H1 (cell line): ENCODE measurements around the gene TAC4. TPM values are rescaled to one million over a fixed set of nuclear protein-coding genes. Genes with fewer than 3 reads are reported as not detected.

Experiments
- RBBP5 ChIP-seq: IDR thresholded peaks from 2 replicates; pipeline ENCODE4 v1.7.1; 2012; ENCODE audit warnings: low read depth, mild to moderate bottlenecking, inconsistent platforms, low read length, moderate library complexity, borderline replicate concordance
- polyA plus RNA-seq, 7 experiments: library from polyadenylated mRNA; depleted of rRNA in 3 of 7; stranded (reverse) in 5 of 7; unstranded in 2 of 7; fragments of >200 nt in 5 of 7; fragments of 200-250 nt in 2 of 7; gene quantifications; 1 replicate in 5 of 7; 2 replicates in 1 of 7; 4 replicates in 1 of 7; pipeline versions ENCODE4 v1.2.1 to v1.2.3, GENCODE V29; 2011 to 2013; ENCODE audit warnings: missing spikeins in 2 of 7, mixed read lengths in 2 of 7
- total RNA-seq: library from RNA; stranded (reverse); fragmentation: NEBNext Ultra II Directional; extraction: Animal tissue kit (Norgen Biotek cat#: 25700); gene quantifications from 2 replicates; pipeline ENCODE4 v1.2.1, GENCODE V29; 2021

The TAC4 gene
- total and polyA plus RNA-seq, 2 of the 8 experiments (the other 6 are each of a cell fraction or from before 2014, with no cell fraction given), result 0.15 TPM; not detected in 1

- no peak for TF ChIP-seq RBBP5
Measured at GRCh38 chr17:49809056-49809455, 38.8 kb downstream of the TAC4 start (continued).
